HepG2 (cell line): Measurements from ENCODE around the gene DOK7. TPM values are rescaled to one million over a fixed set of nuclear protein-coding genes. Genes with fewer than 3 reads are reported as not detected.

Experiments
- ATF7-NPFF ChIP-seq: sonication (generic); formaldehyde crosslinking; IDR thresholded peaks from 2 replicates; pipeline ENCODE4 v1.8.1; 2023; ENCODE audit warnings: mild to moderate bottlenecking, low read depth, missing genetic modification reagents, moderate library complexity
- CENPBD1 ChIP-seq: sonication (generic); formaldehyde crosslinking; IDR thresholded peaks from 2 replicates; pipeline ENCODE4 v1.8.0; 2022; ENCODE audit warnings: missing genetic modification reagents, low read depth, mild to moderate bottlenecking, borderline replicate concordance
- CHD4 ChIP-seq: fragments of 200-600 bp; sonication (generic); IDR thresholded peaks from 2 replicates; pipeline ENCODE4 v1.7.0; 2017; ENCODE audit warnings: mild to moderate bottlenecking, low read length, borderline replicate concordance
- DMAP1 ChIP-seq: IDR thresholded peaks from 2 replicates; pipeline ENCODE4 v1.6.1; 2016
- HDAC6 ChIP-seq: fragments of 200-600 bp; sonication (generic); IDR thresholded peaks from 2 replicates; pipeline ENCODE4 v1.7.0; 2017; ENCODE audit warnings: mild to moderate bottlenecking, antibody characterized with exemption, low read length, low read depth
- HES4 ChIP-seq: sonication (generic); formaldehyde crosslinking; IDR thresholded peaks from 2 replicates; pipeline ENCODE4 v1.9.0; 2021; ENCODE audit warnings: mild to moderate bottlenecking, missing genetic modification reagents, borderline replicate concordance
- KDM1A ChIP-seq: IDR thresholded peaks from 2 replicates; pipeline ENCODE4 v1.6.1; 2016; ENCODE audit warnings: missing compliant biosample characterization
- KLF11 ChIP-seq: IDR thresholded peaks from 2 replicates; pipeline ENCODE4 v1.6.1; 2016; ENCODE audit warnings: missing compliant biosample characterization
- NCOA1 ChIP-seq: sonication (generic); formaldehyde crosslinking; IDR thresholded peaks from 2 replicates; pipeline ENCODE4 v1.9.0; 2021; ENCODE audit warnings: missing genetic modification reagents
- SIX1 ChIP-seq: sonication (generic); formaldehyde crosslinking; IDR thresholded peaks from 2 replicates; pipeline ENCODE4 v1.4.0; 2020; ENCODE audit warnings: missing genetic modification reagents, borderline replicate concordance
- SYNCRIP ChIP-seq: fragments of 200-400 bp; formaldehyde crosslinking; IDR thresholded peaks from 2 replicates; pipeline ENCODE4 v1.6.1; 2018; ENCODE audit warnings: mild to moderate bottlenecking, low read depth, low read length; ENCODE audit not compliant: insufficient read depth
- THAP11 ChIP-seq: IDR thresholded peaks from 2 replicates; pipeline ENCODE4 v1.6.1; 2016; ENCODE audit warnings: missing biosample characterization, missing genetic modification reagents
- THAP8 ChIP-seq: sonication (generic); formaldehyde crosslinking; IDR thresholded peaks from 2 replicates; pipeline ENCODE4 v1.5.1; 2020; ENCODE audit warnings: missing genetic modification reagents, mild to moderate bottlenecking, borderline replicate concordance
- YEATS4 ChIP-seq: sonication (generic); formaldehyde crosslinking; IDR thresholded peaks from 2 replicates; pipeline ENCODE4 v1.4.0; 2020; ENCODE audit warnings: missing genetic modification reagents, borderline replicate concordance
- YY1 ChIP-seq: IDR thresholded peaks from 2 replicates; pipeline ENCODE4 v1.6.1; 2011; ENCODE audit warnings: low read length, low read depth, moderate library complexity, mild to moderate bottlenecking; ENCODE audit not compliant: insufficient read depth, insufficient replicate concordance
- ZC3H13 ChIP-seq: sonication (generic); formaldehyde crosslinking; IDR thresholded peaks from 2 replicates; pipeline ENCODE4 v1.8.1; 2023; ENCODE audit warnings: mild to moderate bottlenecking, missing genetic modification reagents, moderate library complexity
- ZNF143 ChIP-seq: sonication (generic); formaldehyde crosslinking; IDR thresholded peaks from 2 replicates; pipeline ENCODE4 v1.4.0; 2020; ENCODE audit warnings: missing genetic modification reagents
- ZNF329 ChIP-seq: sonication (generic); formaldehyde crosslinking; IDR thresholded peaks from 2 replicates; pipeline ENCODE4 v1.9.0; 2021; ENCODE audit warnings: low read depth, mild to moderate bottlenecking, missing genetic modification reagents
- ZNF569 ChIP-seq: sonication (generic); formaldehyde crosslinking; IDR thresholded peaks from 2 replicates; pipeline ENCODE4 v1.5.0; 2020; ENCODE audit warnings: mild to moderate bottlenecking, missing genetic modification reagents, moderate library complexity, borderline replicate concordance
- ZNF644 ChIP-seq: IDR thresholded peaks from 2 replicates; pipeline ENCODE4 v1.6.1; 2016; ENCODE audit warnings: low read depth
- ZSCAN22 ChIP-seq: sonication (generic); formaldehyde crosslinking; IDR thresholded peaks from 2 replicates; pipeline ENCODE4 v1.4.0; 2020; ENCODE audit warnings: mild to moderate bottlenecking, missing genetic modification reagents
- ZSCAN29 ChIP-seq: sonication (generic); formaldehyde crosslinking; conservative IDR thresholded peaks from 2 replicates; pipeline ENCODE4 v1.4.0; 2020; ENCODE audit warnings: mild to moderate bottlenecking, missing genetic modification reagents
- ZSCAN31 ChIP-seq: sonication (generic); formaldehyde crosslinking; IDR thresholded peaks from 2 replicates; pipeline ENCODE4 v1.5.0; 2020; ENCODE audit warnings: low read depth, mild to moderate bottlenecking, missing genetic modification reagents
- polyA plus RNA-seq, 8 experiments: library from polyadenylated mRNA; depleted of rRNA in 3 of 8; stranded (reverse) in 7 of 8; unstranded in 1 of 8; fragments of >200 nt; fragmentation: Illumina TruSeq in 4 of 8; extraction: Trizol in 4 of 8; gene quantifications; 2 replicates each; pipeline versions ENCODE4 v1.2.1 to v1.2.3, GENCODE V29; 2011 to 2016; ENCODE audit warnings: low read depth in 4 of 8, missing spikeins in 1 of 8, mixed read lengths in 1 of 8; ENCODE audit not compliant: insufficient read depth in 1 of 8
- total RNA-seq, 5 experiments: library from RNA; depleted of rRNA; stranded (reverse); fragments of >200 nt; fragmentation: Illumina TruSeq; extraction: Trizol; gene quantifications; 2 replicates each; pipeline ENCODE4 v1.2.3, GENCODE V29; 2016; ENCODE audit warnings: low read depth in 1 of 5
- TF ChIP-seq, protein P1 (sequence below): sonication (generic); formaldehyde crosslinking; IDR thresholded peaks from 2 replicates; pipeline ENCODE4 v1.8.0; 2022; ENCODE audit warnings: mild to moderate bottlenecking, missing genetic modification reagents, moderate library complexity
- TF ChIP-seq, protein P2 (sequence below): sonication (generic); formaldehyde crosslinking; IDR thresholded peaks from 2 replicates; pipeline ENCODE4 v1.5.0; 2020; ENCODE audit warnings: mild to moderate bottlenecking, missing genetic modification reagents
- TF ChIP-seq, protein P3 (sequence below): sonication (generic); formaldehyde crosslinking; IDR thresholded peaks from 2 replicates; pipeline ENCODE4 v1.4.0; 2020; ENCODE audit warnings: mild to moderate bottlenecking, missing genetic modification reagents, borderline replicate concordance

Gene DOK7
- total and polyA plus RNA-seq, 2 of the 13 experiments (the other 11 are each of a cell fraction or from before 2014, with no cell fraction given), result 0.03 to 0.07 TPM

- no peak for TF ChIP-seq ZSCAN29
- no peak for TF ChIP-seq SIX1 (CRISPR knock-in tag)
- TF ChIP-seq ZNF143, result no peak
- no peak for TF ChIP-seq ZC3H13
- TF ChIP-seq ZNF569, result no peak
- TF ChIP-seq, protein P1, sequence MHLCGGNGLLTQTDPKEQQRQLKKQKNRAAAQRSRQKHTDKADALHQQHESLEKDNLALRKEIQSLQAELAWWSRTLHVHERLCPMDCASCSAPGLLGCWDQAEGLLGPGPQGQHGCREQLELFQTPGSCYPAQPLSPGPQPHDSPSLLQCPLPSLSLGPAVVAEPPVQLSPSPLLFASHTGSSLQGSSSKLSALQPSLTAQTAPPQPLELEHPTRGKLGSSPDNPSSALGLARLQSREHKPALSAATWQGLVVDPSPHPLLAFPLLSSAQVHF (CRISPR knock-in tag), result no peak
- TF ChIP-seq THAP11 (CRISPR knock-in tag), result no peak; the same call in 1 of the 2 replicates
- peak; percentile 43; the same call in 1 of the 2 replicates for TF ChIP-seq YEATS4 (CRISPR knock-in tag)
- TF ChIP-seq, protein P2, sequence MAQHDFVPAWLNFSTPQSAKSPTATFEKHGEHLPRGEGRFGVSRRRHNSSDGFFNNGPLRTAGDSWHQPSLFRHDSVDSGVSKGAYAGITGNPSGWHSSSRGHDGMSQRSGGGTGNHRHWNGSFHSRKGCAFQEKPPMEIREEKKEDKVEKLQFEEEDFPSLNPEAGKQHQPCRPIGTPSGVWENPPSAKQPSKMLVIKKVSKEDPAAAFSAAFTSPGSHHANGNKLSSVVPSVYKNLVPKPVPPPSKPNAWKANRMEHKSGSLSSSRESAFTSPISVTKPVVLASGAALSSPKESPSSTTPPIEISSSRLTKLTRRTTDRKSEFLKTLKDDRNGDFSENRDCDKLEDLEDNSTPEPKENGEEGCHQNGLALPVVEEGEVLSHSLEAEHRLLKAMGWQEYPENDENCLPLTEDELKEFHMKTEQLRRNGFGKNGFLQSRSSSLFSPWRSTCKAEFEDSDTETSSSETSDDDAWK (CRISPR knock-in tag), result no peak
- no peak; the same call in 1 of the 2 replicates for TF ChIP-seq CENPBD1 (CRISPR knock-in tag)
- no peak for TF ChIP-seq ZNF329 (CRISPR knock-in tag)
- no peak for TF ChIP-seq HDAC6
- TF ChIP-seq ZSCAN22, result no peak
- no peak for TF ChIP-seq SYNCRIP
- TF ChIP-seq HES4 (CRISPR knock-in tag), result 0 out of 2 replicates have a peak, but pooled peaks have one; percentile 36
- no peak for TF ChIP-seq ZSCAN31 (CRISPR knock-in tag)
- TF ChIP-seq, protein P3, sequence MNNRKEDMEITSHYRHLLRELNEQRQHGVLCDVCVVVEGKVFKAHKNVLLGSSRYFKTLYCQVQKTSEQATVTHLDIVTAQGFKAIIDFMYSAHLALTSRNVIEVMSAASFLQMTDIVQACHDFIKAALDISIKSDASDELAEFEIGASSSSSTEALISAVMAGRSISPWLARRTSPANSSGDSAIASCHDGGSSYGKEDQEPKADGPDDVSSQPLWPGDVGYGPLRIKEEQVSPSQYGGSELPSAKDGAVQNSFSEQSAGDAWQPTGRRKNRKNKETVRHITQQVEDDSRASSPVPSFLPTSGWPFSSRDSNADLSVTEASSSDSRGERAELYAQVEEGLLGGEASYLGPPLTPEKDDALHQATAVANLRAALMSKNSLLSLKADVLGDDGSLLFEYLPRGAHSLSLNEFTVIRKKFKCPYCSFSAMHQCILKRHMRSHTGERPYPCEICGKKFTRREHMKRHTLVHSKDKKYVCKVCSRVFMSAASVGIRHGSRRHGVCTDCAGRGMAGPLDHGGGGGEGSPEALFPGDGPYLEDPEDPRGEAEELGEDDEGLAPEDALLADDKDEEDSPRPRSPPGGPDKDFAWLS (CRISPR knock-in tag), result no peak
- TF ChIP-seq NCOA1, result peak; percentile 67; the same call in 1 of the 2 replicates
- TF ChIP-seq YY1, result no peak
- no peak for TF ChIP-seq ZNF644 (CRISPR knock-in tag)
- no peak for TF ChIP-seq DMAP1 (CRISPR knock-in tag)
- TF ChIP-seq CHD4, result no peak
- no peak for TF ChIP-seq KLF11 (CRISPR knock-in tag)
- no peak for TF ChIP-seq THAP8
- TF ChIP-seq ATF7-NPFF (CRISPR knock-in tag), result no peak
- TF ChIP-seq KDM1A (CRISPR knock-in tag), result no peak
Measured at GRCh38 chr4:3441501-3442459, 21.3 kb upstream of the DOK7 start, which contains the start of gene HGFAC (continued).
